Body of pancreas (tissue), 4 donors: ENCODE data around the gene ZNF195. TPM values are rescaled to one million over a fixed set of nuclear protein-coding genes. Genes with fewer than 3 reads are reported as not detected.

Experiments used
- ATAC-seq: fragments of 150-250 bp; one replicate; pipeline ENCODE4 v1.9.1; 2016
- DNase-seq, 4 donors: peaks; one replicate each; pipeline ENCODE4 v3.0.0-alpha.2; 2019
- H3K27ac ChIP-seq, 4 donors: fragments of 200-600 bp; sonication (generic); 1 replicate in 3 of 4; 2 replicates in 1 of 4; pipeline versions ENCODE4 v1.5.1 to v1.6.1; 2016 to 2019; ENCODE audit warnings: mild to moderate bottlenecking in 1 of 4, mixed read lengths in 1 of 4, moderate library complexity in 1 of 4
- H3K27me3 ChIP-seq, 2 donors: fragments of 200-600 bp; sonication (generic); one replicate each; pipeline ENCODE4 v1.6.0; 2016; ENCODE audit warnings: mild to moderate bottlenecking in 1 of 2
- H3K36me3 ChIP-seq, 2 donors: fragments of 200-600 bp; sonication (generic); replicated peaks in 1 of 2; 2 replicates each; pipeline ENCODE4 v1.5.1; 2016; ENCODE audit warnings: low read depth in 2 of 2; ENCODE audit not compliant: insufficient read depth in 1 of 2
- H3K4me1 ChIP-seq: fragments of 200-600 bp; sonication (generic); one replicate; pipeline ENCODE4 v1.6.0; 2016
- H3K4me3 ChIP-seq, 2 donors: fragments of 200-600 bp; sonication (generic); 1 replicate in 1 of 2; 2 replicates in 1 of 2; pipeline ENCODE4 v1.5.1; 2016 to 2019
- H3K9me3 ChIP-seq, 3 donors: fragments of 200-600 bp; sonication (generic); 1 replicate in 2 of 3; 2 replicates in 1 of 3; pipeline ENCODE4 v1.5.1; 2016
- POLR2A ChIP-seq, 3 donors: fragments of 450-650 bp; IDR thresholded peaks; one replicate each; pipeline ENCODE4 v1.6.1; 2016; ENCODE audit warnings: antibody characterized with exemption in 3 of 3, mild to moderate bottlenecking in 2 of 3
- WGBS, 2 donors: methylation state at CpG; one replicate each; pipeline ENCODE4 v1.1.5; 2017; 5-methylcytosine and 5-hydroxymethylcytosine counted together
- intact Hi-C: fragments of 100-400 bp; cut with DNase I; formaldehyde crosslinking; loops from one replicate; pipeline ENCODE4 v1.15.1; 2023
- total RNA-seq, 2 donors: library from RNA; depleted of rRNA; stranded (reverse); fragments of >200 nt; gene quantifications; one replicate each; pipeline ENCODE4 v1.1.0, GENCODE V29; 2016
- TF ChIP-seq, protein P1 (sequence below), 7 experiments: fragments of 450-650 bp in 4 of 7; fragments of 200-600 bp in 3 of 7; sonication (generic) in 3 of 7; IDR thresholded peaks; one replicate each; pipeline ENCODE4 v1.5.1; 2016 to 2019; ENCODE audit warnings: antibody characterized with exemption in 7 of 7

Gene ZNF195
- total RNA-seq, 2 donors from 2014 or later = 14.5 to 23.9 TPM

- intact Hi-C loops = loop anchor here (10.0 kb wide), 1 partner anchor 52 kb away; no protein-coding TSS in a partner anchor
- DNase-seq (no peak), ATAC-seq (no peak)
- WGBS, 2 donors = 83 to 91% methylated on average over 5 of the region's 5 CpGs
- Histone ChIP-seq H3K27me3 (no peaks in the 10 kb centered on the region), H3K36me3 (no peaks in the 10 kb centered on the region), H3K4me3 (no peak overlapping the region), H3K4me1 (no peaks in the 10 kb centered on the region), H3K27ac (no peak overlapping the region), H3K9me3 (peaks cover 0 to 7% (median 0%) of the 10 kb centered on the region in 3 donors)
- TF ChIP-seq, protein P1, sequence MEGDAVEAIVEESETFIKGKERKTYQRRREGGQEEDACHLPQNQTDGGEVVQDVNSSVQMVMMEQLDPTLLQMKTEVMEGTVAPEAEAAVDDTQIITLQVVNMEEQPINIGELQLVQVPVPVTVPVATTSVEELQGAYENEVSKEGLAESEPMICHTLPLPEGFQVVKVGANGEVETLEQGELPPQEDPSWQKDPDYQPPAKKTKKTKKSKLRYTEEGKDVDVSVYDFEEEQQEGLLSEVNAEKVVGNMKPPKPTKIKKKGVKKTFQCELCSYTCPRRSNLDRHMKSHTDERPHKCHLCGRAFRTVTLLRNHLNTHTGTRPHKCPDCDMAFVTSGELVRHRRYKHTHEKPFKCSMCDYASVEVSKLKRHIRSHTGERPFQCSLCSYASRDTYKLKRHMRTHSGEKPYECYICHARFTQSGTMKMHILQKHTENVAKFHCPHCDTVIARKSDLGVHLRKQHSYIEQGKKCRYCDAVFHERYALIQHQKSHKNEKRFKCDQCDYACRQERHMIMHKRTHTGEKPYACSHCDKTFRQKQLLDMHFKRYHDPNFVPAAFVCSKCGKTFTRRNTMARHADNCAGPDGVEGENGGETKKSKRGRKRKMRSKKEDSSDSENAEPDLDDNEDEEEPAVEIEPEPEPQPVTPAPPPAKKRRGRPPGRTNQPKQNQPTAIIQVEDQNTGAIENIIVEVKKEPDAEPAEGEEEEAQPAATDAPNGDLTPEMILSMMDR (IDR thresholded peaks at IDR 0.05) = no peak
- TF ChIP-seq POLR2A (IDR thresholded peaks at IDR 0.05) = no peak
Observed at GRCh38 chr11:3353066-3353465, 25.9 kb downstream of the ZNF195 start.

GRCh38 chr11:3347127-3347526 lies 31.8 kb downstream of the ZNF195 start:
- Histone ChIP-seq H3K36me3 (no peaks in the 10 kb centered on the region), H3K27ac (no peak overlapping the region), H3K4me1 (peaks cover 11% of the 10 kb centered on the region), H3K9me3 (no peaks in the 10 kb centered on the region), H3K27me3 (no peaks in the 10 kb centered on the region), H3K4me3 (no peak overlapping the region)
- 87 to 100% methylated on average over 1 of the region's 1 CpG for WGBS, 2 donors
- TF ChIP-seq, protein P1 (IDR thresholded peaks at IDR 0.05) = no peak
- no peak for TF ChIP-seq POLR2A (IDR thresholded peaks at IDR 0.05)
- intact Hi-C loops = no loop called here
- DNase-seq (no peak), ATAC-seq (no peak)

DNA sequence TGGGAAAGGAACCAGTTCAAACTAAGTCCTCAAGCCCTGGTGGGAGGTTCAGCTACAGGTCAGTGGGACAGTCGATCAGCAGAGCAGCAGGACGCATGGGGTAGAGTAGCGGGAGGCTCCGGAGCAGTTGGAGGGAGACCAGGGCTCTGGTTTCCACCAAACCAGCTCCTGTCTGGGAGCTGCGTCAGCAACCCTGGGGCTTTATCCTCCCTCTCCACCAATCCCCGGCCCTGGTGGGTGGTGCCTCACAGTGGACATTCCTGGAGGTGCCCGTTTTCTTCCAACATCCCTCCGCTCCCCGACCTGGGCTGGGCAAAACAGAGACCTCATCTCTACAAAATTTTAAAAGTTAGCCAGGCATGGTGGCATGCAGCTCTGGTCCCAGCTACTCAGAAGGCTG lies 32.4 kb downstream of the ZNF195 start:
- Histone ChIP-seq H3K27ac (no peak overlapping the region), H3K9me3 (no peaks in the 10 kb centered on the region), H3K27me3 (no peaks in the 10 kb centered on the region), H3K4me3 (no peak overlapping the region), H3K36me3 (no peaks in the 10 kb centered on the region), H3K4me1 (peaks cover 11% of the 10 kb centered on the region)
- TF ChIP-seq POLR2A (IDR thresholded peaks at IDR 0.05) = no peak
- TF ChIP-seq, protein P1 (IDR thresholded peaks at IDR 0.05) = no peak
- intact Hi-C loops = no loop called here
- WGBS, 2 donors = 93 to 97% methylated on average over 9 of the region's 9 CpGs
- ATAC-seq (no peak), DNase-seq (no peak)

DNA sequence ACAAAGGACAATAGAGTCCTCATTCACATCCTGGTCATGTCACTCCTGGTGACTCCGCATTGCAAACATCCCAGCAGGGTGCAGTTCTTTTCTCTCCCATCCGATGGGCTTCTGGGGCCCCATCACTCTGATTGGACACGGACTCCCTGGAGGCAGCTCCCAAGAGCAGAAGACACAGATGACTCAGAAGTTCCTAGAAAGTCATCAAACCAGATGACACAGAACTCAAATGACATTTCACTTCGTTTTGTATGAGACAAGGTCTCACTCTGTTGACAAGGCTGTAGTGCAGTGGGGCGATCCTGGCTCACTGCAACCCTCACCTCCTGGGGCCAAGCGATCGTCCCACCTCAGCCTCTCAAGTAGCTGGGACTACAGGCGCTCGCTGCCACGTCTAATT lies 33.2 kb downstream of the ZNF195 start:
- peaks cover 11% of the 10 kb centered on the region for H3K4me1 ChIP-seq
- H3K27ac ChIP-seq = no peak overlapping the region
- no peaks in the 10 kb centered on the region for H3K27me3 ChIP-seq
- no peak for TF ChIP-seq POLR2A (IDR thresholded peaks at IDR 0.05)
- TF ChIP-seq, protein P1 (IDR thresholded peaks at IDR 0.05) = no peak
- DNase-seq (no peak), ATAC-seq (no peak)
- H3K36me3 ChIP-seq = no peaks in the 10 kb centered on the region
- intact Hi-C loops = no loop called here
- H3K9me3 ChIP-seq = no peaks in the 10 kb centered on the region
- WGBS, 2 donors = 83 to 85% methylated on average over 10 of the region's 10 CpGs
- no peak overlapping the region for H3K4me3 ChIP-seq
